Endothelial cell of umbilical vein (primary cell): ENCODE measurements around the gene NXNL2. TPM values are rescaled to one million over a fixed set of nuclear protein-coding genes. Genes with fewer than 3 reads are reported as not detected.

Experiments
- BruUV-seq: library from RNA; stranded (reverse); fragments of 400-500 nt; replicated peaks from 2 replicates; lab custom pipeline; 2021; lab: Mats Ljungman, UMichigan
- CTCF ChIA-PET: fragments of 300-600, 350-600 bp; sonication (Branson Sonifier 250); formaldehyde crosslinking; loops from one replicate; lab custom pipeline; 2021; ENCODE audit warnings: antibody characterized with exemption, inconsistent platforms; lab: Charles Lee
- POLR2A ChIA-PET: fragments of 300-600, 350-600 bp; sonication (Branson Sonifier 250); formaldehyde crosslinking; loops from one replicate; lab custom pipeline; 2021; ENCODE audit warnings: antibody characterized with exemption, inconsistent platforms; lab: Charles Lee
- DNase-seq: peaks from one replicate; pipeline ENCODE4 v3.0.0-alpha.2; 2011; ENCODE audit warnings: low read depth, low spot score
- FAIRE-seq: peaks from 2 replicates; lab custom pipeline; 2011; peaks lifted over from hg19 to GRCh38; lab: Jason Lieb, UNC
- H2AFZ ChIP-seq: 2 replicates; pipeline ENCODE4 v1.6.0; 2012; ENCODE audit warnings: low read depth, low read length, control low read depth, inconsistent platforms
- H3K27ac ChIP-seq: 2 replicates; pipeline ENCODE4 v1.5.1; 2011; ENCODE audit warnings: low read depth, mild to moderate bottlenecking, control low read depth, low read length, moderate library complexity; ENCODE audit not compliant: insufficient read depth
- H3K27me3 ChIP-seq, 2 experiments: 2 replicates each; pipeline versions ENCODE4 v1.6.0 to v1.6.1; 2011; ENCODE audit warnings: low read length in 2 of 2, mixed read lengths in 1 of 2; ENCODE audit not compliant: control insufficient read depth in 2 of 2, insufficient read depth in 2 of 2
- H3K36me3 ChIP-seq, 2 experiments: 2 replicates in 1 of 2; 3 replicates in 1 of 2; pipeline ENCODE4 v1.5.1; 2011; ENCODE audit warnings: low read length in 2 of 2, mild to moderate bottlenecking in 1 of 2, moderate library complexity in 1 of 2; ENCODE audit not compliant: control insufficient read depth in 2 of 2, insufficient read depth in 2 of 2; ENCODE audit errors: extremely low read depth in 1 of 2
- H3K4me1 ChIP-seq: 3 replicates; pipeline ENCODE4 v1.5.1; 2011; ENCODE audit warnings: mild to moderate bottlenecking, low read length; ENCODE audit not compliant: control insufficient read depth, insufficient read depth; ENCODE audit errors: extremely low read depth
- H3K4me2 ChIP-seq: 2 replicates; pipeline ENCODE4 v1.6.1; 2011; ENCODE audit warnings: low read length, control low read depth, mixed read lengths; ENCODE audit not compliant: insufficient read depth
- H3K4me3 ChIP-seq, 3 experiments: fragments of 200-600 bp in 1 of 3; sonication (generic), shearing (Covaris generic) in 1 of 3; replicated peaks in 1 of 3; 2 replicates each; pipeline ENCODE4 v1.5.1; 2011 to 2016; ENCODE audit warnings: control low read depth in 3 of 3, low read length in 3 of 3, mild to moderate bottlenecking in 2 of 3, inconsistent platforms in 1 of 3, low read depth in 1 of 3, moderate library complexity in 1 of 3; ENCODE audit not compliant: insufficient read depth in 1 of 3
- H3K79me2 ChIP-seq: 2 replicates; pipeline ENCODE4 v1.6.0; 2012; ENCODE audit warnings: low read length, inconsistent platforms; ENCODE audit not compliant: control insufficient read depth, insufficient read depth
- H3K9ac ChIP-seq: replicated peaks from 2 replicates; pipeline ENCODE3; 2011; ENCODE audit warnings: low read length, control low read depth; ENCODE audit not compliant: insufficient read depth; ENCODE audit errors: extremely low read depth
- H3K9me1 ChIP-seq: replicated peaks from 3 replicates; pipeline ENCODE4 v1.6.0; 2011; ENCODE audit warnings: mild to moderate bottlenecking, low read length; ENCODE audit not compliant: control insufficient read depth, insufficient read depth; ENCODE audit errors: extremely low read depth
- H3K9me3 ChIP-seq: replicated peaks from 2 replicates; pipeline ENCODE4 v1.5.1; 2012; ENCODE audit warnings: low read length, inconsistent platforms; ENCODE audit not compliant: control insufficient read depth, insufficient read depth
- H4K20me1 ChIP-seq: replicated peaks from 2 replicates; pipeline ENCODE3; 2011; ENCODE audit warnings: mild to moderate bottlenecking, low read length; ENCODE audit not compliant: control insufficient read depth, insufficient read depth; ENCODE audit errors: extremely low read depth
- EZH2 ChIP-seq: IDR thresholded peaks from 2 replicates; pipeline ENCODE4 v1.6.1; 2012; ENCODE audit warnings: borderline replicate concordance, low read depth, mild to moderate bottlenecking, moderate library complexity, low read length, inconsistent platforms; ENCODE audit not compliant: severe bottlenecking
- FOS ChIP-seq: IDR thresholded peaks from 2 replicates; pipeline ENCODE4 v1.6.1; 2011; ENCODE audit warnings: mild to moderate bottlenecking, low read length, moderate library complexity, borderline replicate concordance; ENCODE audit not compliant: insufficient read depth
- GATA2 ChIP-seq: IDR thresholded peaks from 2 replicates; pipeline ENCODE4 v1.7.0; 2011; ENCODE audit warnings: low read depth, mild to moderate bottlenecking, moderate library complexity, mixed read lengths, low read length; ENCODE audit not compliant: insufficient read length, insufficient read depth
- JUN ChIP-seq: IDR thresholded peaks from 2 replicates; pipeline ENCODE4 v1.6.1; 2011; ENCODE audit warnings: borderline replicate concordance, low read depth; ENCODE audit not compliant: insufficient read length, insufficient read depth
- MYC ChIP-seq: IDR thresholded peaks from one replicate; pipeline ENCODE4 v1.6.1; 2011; ENCODE audit warnings: mild to moderate bottlenecking, low read depth, low read length
- POLR2A ChIP-seq: IDR thresholded peaks from 2 replicates; pipeline ENCODE4 v1.6.1; 2012; ENCODE audit warnings: low read depth, mild to moderate bottlenecking, control low read depth, low read length
- POLR2AphosphoS5 ChIP-seq: IDR thresholded peaks from 2 replicates; pipeline ENCODE4 v1.6.1; 2012; ENCODE audit warnings: low read depth, mild to moderate bottlenecking, control low read depth, low read length, moderate library complexity; ENCODE audit not compliant: insufficient read depth
- dilution Hi-C: fragments of 300-500 bp; cut with MboI; formaldehyde crosslinking; loops from one replicate; pipeline ENCODE4 v1.15.0; 2019; ENCODE audit warnings: low sequenced_read_pairs; ENCODE audit not compliant: extremely low pct_ligation_motif_present
- intact Hi-C: fragments of 100-400 bp; cut with micrococcal nuclease; formaldehyde crosslinking; loops from one replicate; pipeline ENCODE4 v1.10.0; 2022
- polyA plus RNA-seq, 4 experiments: library from polyadenylated mRNA; depleted of rRNA in 3 of 4; stranded (reverse) in 3 of 4; unstranded in 1 of 4; fragments of >200 nt; gene quantifications; 2 replicates each; pipeline versions ENCODE4 v1.2.1 to v1.2.3, GENCODE V29; 2011 to 2012; ENCODE audit warnings: missing spikeins in 1 of 4
- total RNA-seq: library from RNA; stranded (reverse); gene quantifications from 2 replicates; pipeline ENCODE4 v1.2.3, GENCODE V29; 2021
- TF ChIP-seq, protein P1 (sequence below), 2 donors: IDR thresholded peaks; 1 replicate in 1 of 2; 2 replicates in 1 of 2; pipeline ENCODE4 v1.5.1; 2011; ENCODE audit warnings: low read length in 2 of 2, mild to moderate bottlenecking in 2 of 2, moderate library complexity in 2 of 2, control low read depth in 1 of 2, inconsistent platforms in 1 of 2, low read depth in 1 of 2; ENCODE audit not compliant: insufficient read depth in 1 of 2; ENCODE audit errors: extremely low read depth in 1 of 2
- TF ChIP-seq, protein P2 (sequence below): IDR thresholded peaks from 2 replicates; pipeline ENCODE4 v1.6.1; 2011; ENCODE audit not compliant: insufficient read depth, insufficient read length

The NXNL2 gene
- total and polyA plus RNA-seq, 2 donors (not counting 3 experiments of a cell fraction or from before 2014, with no cell fraction given): 0.14 TPM; not detected in 1

- Histone ChIP-seq H3K9ac (no peak overlapping the region), H3K4me2 (no peak overlapping the region), H3K9me3 (no peaks in the 10 kb centered on the region), H3K27ac (no peak overlapping the region), H3K36me3 (no peaks in the 10 kb centered on the region), H4K20me1 (no peaks in the 10 kb centered on the region), H3K9me1 (no peaks in the 10 kb centered on the region), H3K79me2 (no peaks in the 10 kb centered on the region), H2AFZ (no peak overlapping the region), H3K4me3 (no peak overlapping the region), H3K4me1 (no peaks in the 10 kb centered on the region), H3K27me3 (no peaks in the 10 kb centered on the region)
- dilution Hi-C loops (no loop called here), intact Hi-C loops (no loop called here)
- FAIRE-seq (no peak), DNase-seq (no peak)
- TF ChIP-seq POLR2A: no peak
- TF ChIP-seq POLR2AphosphoS5: no peak
- TF ChIP-seq GATA2: no peak
- TF ChIP-seq, protein P1, sequence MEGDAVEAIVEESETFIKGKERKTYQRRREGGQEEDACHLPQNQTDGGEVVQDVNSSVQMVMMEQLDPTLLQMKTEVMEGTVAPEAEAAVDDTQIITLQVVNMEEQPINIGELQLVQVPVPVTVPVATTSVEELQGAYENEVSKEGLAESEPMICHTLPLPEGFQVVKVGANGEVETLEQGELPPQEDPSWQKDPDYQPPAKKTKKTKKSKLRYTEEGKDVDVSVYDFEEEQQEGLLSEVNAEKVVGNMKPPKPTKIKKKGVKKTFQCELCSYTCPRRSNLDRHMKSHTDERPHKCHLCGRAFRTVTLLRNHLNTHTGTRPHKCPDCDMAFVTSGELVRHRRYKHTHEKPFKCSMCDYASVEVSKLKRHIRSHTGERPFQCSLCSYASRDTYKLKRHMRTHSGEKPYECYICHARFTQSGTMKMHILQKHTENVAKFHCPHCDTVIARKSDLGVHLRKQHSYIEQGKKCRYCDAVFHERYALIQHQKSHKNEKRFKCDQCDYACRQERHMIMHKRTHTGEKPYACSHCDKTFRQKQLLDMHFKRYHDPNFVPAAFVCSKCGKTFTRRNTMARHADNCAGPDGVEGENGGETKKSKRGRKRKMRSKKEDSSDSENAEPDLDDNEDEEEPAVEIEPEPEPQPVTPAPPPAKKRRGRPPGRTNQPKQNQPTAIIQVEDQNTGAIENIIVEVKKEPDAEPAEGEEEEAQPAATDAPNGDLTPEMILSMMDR (IDR thresholded peaks at IDR 0.05; ENCODE audit: extremely low read depth in 1 of 2, insufficient read depth in 1 of 2, low read depth in 1 of 2, low read length in 2 of 2): no peak
- POLR2A ChIA-PET: no interaction called here
- no TSS peak for BruUV-seq
- CTCF ChIA-PET: no interaction called here
Measured at GRCh38 chr9:88502552-88503034, 32.4 kb upstream of the NXNL2 start.

DNA sequence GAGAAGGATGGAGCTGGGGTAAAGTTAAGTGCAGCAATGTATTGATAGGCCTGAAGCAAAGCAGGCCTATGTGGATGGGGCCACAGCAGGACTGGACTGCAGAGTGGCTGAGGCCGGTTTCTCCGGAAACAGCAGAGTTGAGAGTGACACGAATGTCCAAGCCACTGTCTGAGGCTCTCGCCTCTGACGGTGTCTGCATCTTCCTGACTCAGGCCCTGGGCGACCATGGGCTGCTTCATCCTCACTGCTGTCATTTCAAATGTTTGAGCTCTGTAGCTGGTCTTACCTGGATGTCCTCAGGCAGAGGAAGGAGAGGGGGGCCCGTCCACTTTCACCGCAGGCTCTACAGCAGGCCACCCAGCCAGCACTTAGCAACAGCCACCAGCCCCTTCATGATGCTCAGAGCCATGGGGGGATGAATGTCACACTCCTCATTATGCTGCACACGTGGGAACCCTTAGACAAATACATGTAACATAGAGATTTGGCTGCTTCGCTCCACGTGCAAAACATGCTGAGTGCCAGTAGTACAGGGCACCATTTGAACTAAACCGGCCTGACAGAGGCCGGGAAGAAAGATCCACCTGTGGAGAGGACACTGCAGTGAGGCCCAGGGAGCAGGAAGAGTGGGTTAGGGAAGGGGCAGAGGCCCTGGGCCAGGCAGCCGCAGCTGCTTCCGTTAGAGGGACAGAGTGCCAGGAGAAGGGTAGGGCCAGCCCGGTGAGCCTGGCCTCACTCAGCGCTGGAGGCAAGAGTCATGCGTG is 31.7 kb upstream of the NXNL2 start:
- no peaks in the 10 kb centered on the region for H3K9me3 ChIP-seq
- H2AFZ ChIP-seq: no peak overlapping the region
- ChIA-PET CTCF (no interaction called here), POLR2A (no interaction called here)
- TF ChIP-seq, protein P1 (IDR thresholded peaks at IDR 0.05; ENCODE audit: extremely low read depth in 1 of 2, insufficient read depth in 1 of 2, low read depth in 1 of 2, low read length in 2 of 2): no peak
- TF ChIP-seq POLR2AphosphoS5 (no peak), EZH2 (no peak), JUN (no peak), POLR2A (no peak), GATA2 (no peak), MYC (no peak), FOS (no peak)
- TF ChIP-seq, protein P2, sequence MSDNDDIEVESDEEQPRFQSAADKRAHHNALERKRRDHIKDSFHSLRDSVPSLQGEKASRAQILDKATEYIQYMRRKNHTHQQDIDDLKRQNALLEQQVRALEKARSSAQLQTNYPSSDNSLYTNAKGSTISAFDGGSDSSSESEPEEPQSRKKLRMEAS: no peak
- H3K9ac ChIP-seq: no peak overlapping the region
- no peaks in the 10 kb centered on the region for H3K4me1 ChIP-seq
- no peaks in the 10 kb centered on the region for H3K27me3 ChIP-seq
- H3K79me2 ChIP-seq: no peaks in the 10 kb centered on the region
- H3K4me3 ChIP-seq: no peak overlapping the region
- H4K20me1 ChIP-seq: no peaks in the 10 kb centered on the region
- dilution Hi-C loops (no loop called here), intact Hi-C loops (no loop called here)
- BruUV-seq: no TSS peak
- H3K27ac ChIP-seq: no peak overlapping the region
- FAIRE-seq (no peak), DNase-seq (no peak)
- no peaks in the 10 kb centered on the region for H3K36me3 ChIP-seq
- no peak overlapping the region for H3K4me2 ChIP-seq
- no peaks in the 10 kb centered on the region for H3K9me1 ChIP-seq
